Retinal pigment epithelial cell (primary cell): ENCODE results near the gene KREMEN1.

Experiments used
- DNase-seq: peaks from one replicate; pipeline ENCODE4 v3.0.0-alpha.2; 2010; ENCODE audit warnings: low read depth
- H3K4me3 ChIP-seq: 2 replicates; pipeline ENCODE4 v1.5.1; 2011; ENCODE audit warnings: mild to moderate bottlenecking, low read length, control low read depth, moderate library complexity
- CTCF ChIP-seq: conservative IDR thresholded peaks from 2 replicates; pipeline ENCODE4 v1.5.1; 2011; ENCODE audit warnings: low read depth, low read length, control low read depth, inconsistent platforms

Gene KREMEN1

GRCh38 chr22:29072979-29073617, at the start of gene KREMEN1:
Gene KREMEN1 (plus strand): TSS chr22:29073035. CDS start chr22:29073131, 96 bp downstream.
- H3K4me3 ChIP-seq: peak within 1 kb of the TSS; percentile 56
- DNase-seq: no peak
- no peak for TF ChIP-seq CTCF

GRCh38 chr22:29023172-29023796, 49.6 kb upstream of the KREMEN1 start:
- TF ChIP-seq CTCF: no peak
- H3K4me3 ChIP-seq: no peak overlapping the region
- no peak for DNase-seq

GRCh38 chr22:29026579-29026978, 46.3 kb upstream of the KREMEN1 start:
- no peak for TF ChIP-seq CTCF
- DNase-seq: no peak
- H3K4me3 ChIP-seq: no peak overlapping the region

- no peak overlapping the region for H3K4me3 ChIP-seq
- TF ChIP-seq CTCF: no peak
- no peak for DNase-seq
Measured at GRCh38 chr22:29028468-29028867, 44.4 kb upstream of the KREMEN1 start.

- TF ChIP-seq CTCF: no peak
- no peak overlapping the region for H3K4me3 ChIP-seq
- DNase-seq: no peak
Measured at GRCh38 chr22:29029202-29030000, 43.4 kb upstream of the KREMEN1 start.

GRCh38 chr22:29030016-29030617, 42.7 kb upstream of the KREMEN1 start:
- H3K4me3 ChIP-seq: peak overlapping the region; percentile 55
- no peak for DNase-seq
- peak; percentile 25 for TF ChIP-seq CTCF
